GM12878 (cell line): ENCODE data around the gene EPAS1. TPM values are rescaled to one million over a fixed set of nuclear protein-coding genes. Genes with fewer than 3 reads are reported as not detected.

Experiments used
- ATAC-seq: fragments of 200-7000 bp; cut with Tn5 transposase; 3 replicates; pipeline ENCODE4 v1.9.1; 2020; ENCODE audit warnings: mild to moderate bottlenecking, moderate library complexity
- BruUV-seq: library from RNA; stranded (reverse); fragments of 400-500 nt; replicated peaks from 2 replicates; lab custom pipeline; 2021; lab: Mats Ljungman, UMichigan
- CTCF ChIA-PET: fragments of 300-600 bp; sonication (Branson Sonifier 250); formaldehyde crosslinking; extraction: SDS; loops from one replicate; lab custom pipeline; 2021; ENCODE audit warnings: inconsistent platforms; lab: Yijun Ruan, JAX
- POLR2A ChIA-PET: fragments of 350-600 bp; formaldehyde crosslinking; extraction: SDS; loops from one replicate; lab custom pipeline; 2021; ENCODE audit warnings: inconsistent platforms; lab: Charles Lee
- RAD21 ChIA-PET: fragments of 300-600 bp; sonication (Branson Sonifier 250); formaldehyde crosslinking; loops from one replicate; lab custom pipeline; 2023; ENCODE audit warnings: antibody characterized with exemption; ENCODE audit not compliant: unreplicated experiment; lab: Charles Lee
- SMC1A ChIA-PET: fragments of 300-600 bp; sonication (Branson Sonifier 250); formaldehyde crosslinking; loops from one replicate; lab custom pipeline; 2023; ENCODE audit not compliant: unreplicated experiment, uncharacterized antibody; lab: Charles Lee
- DNase-seq: peaks from one replicate; pipeline ENCODE4 v3.0.0-alpha.2; 2011; ENCODE audit warnings: low read depth, low spot score
- FAIRE-seq: peaks from 3 replicates; lab custom pipeline; 2011; peaks lifted over from hg19 to GRCh38; lab: Jason Lieb, UNC
- H2AFZ ChIP-seq: 2 replicates; pipeline ENCODE4 v1.6.0; 2011; ENCODE audit warnings: low read depth, low read length, control low read depth; ENCODE audit not compliant: control insufficient read depth
- H3K27ac ChIP-seq: 2 replicates; pipeline ENCODE4 v1.5.1; 2011; ENCODE audit warnings: control low read depth; ENCODE audit not compliant: control insufficient read depth, insufficient read depth
- H3K27me3 ChIP-seq, 2 experiments: replicated peaks in 1 of 2; 2 replicates each; pipeline versions ENCODE4 v1.6.0 to v1.6.1; 2011; ENCODE audit warnings: low read length in 1 of 2; ENCODE audit not compliant: control insufficient read depth in 2 of 2, insufficient read depth in 2 of 2
- H3K36me3 ChIP-seq, 2 experiments: 2 replicates each; pipeline ENCODE4 v1.5.1; 2011; ENCODE audit warnings: low read length in 1 of 2; ENCODE audit not compliant: control insufficient read depth in 2 of 2, insufficient read depth in 2 of 2
- H3K4me1 ChIP-seq: 2 replicates; pipeline ENCODE4 v1.6.1; 2011; ENCODE audit warnings: mild to moderate bottlenecking, low read length, moderate library complexity, mixed read lengths; ENCODE audit not compliant: control insufficient read depth, insufficient read depth
- H3K4me2 ChIP-seq: 2 replicates; pipeline ENCODE4 v1.6.0; 2011; ENCODE audit warnings: control low read depth; ENCODE audit not compliant: control insufficient read depth, insufficient read depth
- H3K4me3 ChIP-seq: fragments of 200-600 bp; sonication (generic); 2 replicates; pipeline ENCODE4 v1.5.1; 2016
- H3K79me2 ChIP-seq: 2 replicates; pipeline ENCODE4 v1.6.0; 2011; ENCODE audit warnings: low read length; ENCODE audit not compliant: control insufficient read depth, insufficient read depth
- H3K9ac ChIP-seq: 2 replicates; pipeline ENCODE4 v1.8.0; 2011; ENCODE audit warnings: low read length, control low read depth, mixed read lengths; ENCODE audit not compliant: control insufficient read depth, insufficient read depth
- H3K9me3 ChIP-seq: replicated peaks from 3 replicates; pipeline ENCODE4 v1.5.1; 2011; ENCODE audit warnings: mild to moderate bottlenecking, low read length; ENCODE audit not compliant: control insufficient read depth, insufficient read depth
- H4K20me1 ChIP-seq: 2 replicates; pipeline ENCODE4 v1.6.0; 2011; ENCODE audit not compliant: control insufficient read depth, insufficient read depth
- BRCA1 ChIP-seq: IDR thresholded peaks from 2 replicates; pipeline ENCODE4 v1.6.1; 2011; ENCODE audit warnings: low read depth, low read length, improper control_type of control experiment
- DPF2 ChIP-seq: fragments of 450-650 bp; IDR thresholded peaks from 2 replicates; pipeline ENCODE4 v1.6.1; 2017; ENCODE audit warnings: mild to moderate bottlenecking
- FOXK2 ChIP-seq: fragments of 450-650 bp; IDR thresholded peaks from 2 replicates; pipeline ENCODE4 v1.6.1; 2017; ENCODE audit warnings: mild to moderate bottlenecking, moderate library complexity
- JUNB ChIP-seq: IDR thresholded peaks from 2 replicates; pipeline ENCODE4 v1.6.1; 2016; ENCODE audit warnings: antibody characterized with exemption, mild to moderate bottlenecking
- JUND ChIP-seq: IDR thresholded peaks from 2 replicates; pipeline ENCODE4 v1.6.1; 2012; ENCODE audit warnings: low read depth, mild to moderate bottlenecking, low read length, improper control_type of control experiment, moderate library complexity
- LARP7 ChIP-seq: fragments of 450-650 bp; IDR thresholded peaks from 2 replicates; pipeline ENCODE4 v1.6.1; 2017; ENCODE audit warnings: mild to moderate bottlenecking
- NFIC ChIP-seq: IDR thresholded peaks from 2 replicates; pipeline ENCODE4 v1.6.1; 2012; ENCODE audit warnings: low read depth, mild to moderate bottlenecking, inconsistent platforms, low read length, moderate library complexity
- RAD21 ChIP-seq: IDR thresholded peaks from 2 replicates; pipeline ENCODE4 v1.6.1; 2011; ENCODE audit warnings: mild to moderate bottlenecking, low read depth, low read length, moderate library complexity; ENCODE audit not compliant: insufficient read depth
- SMC3 ChIP-seq: IDR thresholded peaks from 2 replicates; pipeline ENCODE4 v1.6.1; 2011; ENCODE audit warnings: low read length, improper control_type of control experiment, borderline replicate concordance
- WGBS: methylation state at CpG from one replicate; pipeline ENCODE4 v1.1.6; 2016; ENCODE audit warnings: low lambda C conversion rate; ENCODE audit not compliant: insufficient replicate concordance, insufficient coverage; ENCODE audit errors: missing lambda C conversion rate; 5-methylcytosine and 5-hydroxymethylcytosine counted together
- in situ Hi-C: fragments of 300-500 bp; cut with MboI; formaldehyde crosslinking; loops from 9 replicates; pipeline ENCODE4 v1.14.3; 2018; ENCODE audit warnings: mixed read lengths
- intact Hi-C: fragments of 100-400 bp; cut with micrococcal nuclease; formaldehyde crosslinking; loops from one replicate; pipeline ENCODE4 v1.14.2; 2022; ENCODE audit not compliant: unreplicated experiment
- polyA plus RNA-seq, 11 experiments: library from polyadenylated mRNA; depleted of rRNA in 4 of 11; unstranded in 6 of 11; stranded (reverse) in 5 of 11; fragments of >200 nt; fragmentation: Nextera tagmentation in 4 of 11; fragmentation: Illumina TruSeq in 1 of 11; extraction: Ambion mirVana in 4 of 11; extraction: Trizol in 1 of 11; gene quantifications; 1 replicate in 1 of 11; 2 replicates in 10 of 11; pipeline versions ENCODE4 v1.2.1 to v1.2.3, GENCODE V29; 2011 to 2016; ENCODE audit warnings: inconsistent platforms in 2 of 11, missing spikeins in 2 of 11, low read depth in 1 of 11
- total RNA-seq, 4 experiments: library from RNA; depleted of rRNA in 3 of 4; stranded (reverse); fragments of >200 nt in 3 of 4; fragmentation: Illumina TruSeq in 1 of 4; extraction: Trizol in 1 of 4; gene quantifications; 2 replicates each; pipeline versions ENCODE4 v1.2.1 to v1.2.3, GENCODE V29; 2013 to 2021
- TF ChIP-seq, protein P1 (sequence below): IDR thresholded peaks from 2 replicates; pipeline ENCODE4 v1.6.1; 2012; ENCODE audit warnings: improper control_type of control experiment, low read depth, low read length; ENCODE audit not compliant: insufficient replicate concordance

Gene EPAS1
- total and polyA plus RNA-seq, 10 of the 15 experiments (the other 5 are each of a cell fraction or from before 2014, with no cell fraction given): 0.11 to 22.0 (median 1.3) TPM; not detected in 1

DNA sequence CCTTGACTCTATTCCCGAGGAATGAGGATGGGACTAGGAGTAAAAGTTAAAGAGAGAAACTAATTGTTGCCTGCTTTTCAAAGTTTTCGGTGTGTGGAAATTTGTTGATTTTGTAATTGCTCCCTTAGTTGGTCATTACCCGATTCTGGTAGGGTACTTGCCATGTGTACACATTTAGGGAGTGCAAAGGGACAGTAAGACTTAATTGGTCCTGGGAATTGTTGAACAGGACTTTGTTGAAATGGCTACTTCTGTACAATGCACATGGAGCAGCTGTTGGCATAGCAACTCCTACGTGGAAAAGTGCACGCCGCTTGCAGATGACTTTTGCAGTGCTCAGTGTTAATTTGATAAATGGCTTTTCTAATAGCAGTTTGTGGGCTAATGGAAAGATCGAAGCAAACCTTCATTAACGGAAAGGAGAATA, 22.9 kb downstream of the EPAS1 start:
- SMC1A ChIA-PET: interaction anchor here (2.0 to 3.2 kb wide), 2 partner anchors 11 to 241 kb away, joined by 5 to 17 read pairs; no protein-coding TSS in a partner anchor
- no peak overlapping the region for H3K4me2 ChIP-seq
- no peaks in the 10 kb centered on the region for H4K20me1 ChIP-seq
- CTCF ChIA-PET: interaction anchor here (0.7 to 1.2 kb wide), 3 partner anchors 12 to 91 kb away, joined by 3 read pairs; no protein-coding TSS in a partner anchor
- FAIRE-seq (no peak), ATAC-seq (no peak), DNase-seq (no peak)
- H3K9me3 ChIP-seq: no peaks in the 10 kb centered on the region
- no peaks in the 10 kb centered on the region for H3K79me2 ChIP-seq
- H3K9ac ChIP-seq: no peak overlapping the region
- intact Hi-C loops (no loop called here), in situ Hi-C loops (no loop called here)
- H3K4me1 ChIP-seq: no peaks in the 10 kb centered on the region
- BruUV-seq: no TSS peak
- no peaks in the 10 kb centered on the region; a peak in 1 of 4 replicates for H3K27me3 ChIP-seq
- POLR2A ChIA-PET: no interaction called here
- H3K36me3 ChIP-seq: no peaks in the 10 kb centered on the region
- no peak overlapping the region for H2AFZ ChIP-seq
- no peak overlapping the region for H3K4me3 ChIP-seq
- no peak overlapping the region for H3K27ac ChIP-seq
- RAD21 ChIA-PET: interaction anchor here (1.5 kb wide), 1 partner anchor 255 kb away, joined by 3 read pairs; no protein-coding TSS in a partner anchor
- no peak for TF ChIP-seq JUND
- TF ChIP-seq JUNB: no peak
- 68% methylated on average over 8 of the region's 8 CpGs for WGBS

GRCh38 chr2:46323730-46324129, 26.5 kb downstream of the EPAS1 start:
- DNase-seq: no peak
- Histone ChIP-seq H3K79me2 (no peaks in the 10 kb centered on the region), H3K27ac (no peak overlapping the region), H3K27me3 (no peaks in the 10 kb centered on the region; a peak in 1 of 4 replicates), H4K20me1 (no peaks in the 10 kb centered on the region), H3K4me2 (no peak overlapping the region), H3K4me1 (no peaks in the 10 kb centered on the region), H3K9ac (no peak overlapping the region), H2AFZ (no peak overlapping the region), H3K36me3 (no peaks in the 10 kb centered on the region), H3K4me3 (no peak overlapping the region), H3K9me3 (no peaks in the 10 kb centered on the region)
- no peak for FAIRE-seq
- no peak for ATAC-seq
- 55% methylated on average over 4 of the region's 4 CpGs for WGBS
- SMC1A ChIA-PET: interaction anchor here (1.2 kb wide), 1 partner anchor 10 kb away, joined by 3 read pairs; no protein-coding TSS in a partner anchor
- RAD21 ChIA-PET: no interaction called here
- BruUV-seq: no TSS peak
- in situ Hi-C loops: no loop called here
- POLR2A ChIA-PET: no interaction called here
- intact Hi-C loops: no loop called here
- CTCF ChIA-PET: no interaction called here
- TF ChIP-seq SMC3: no peak
- no peak for TF ChIP-seq DPF2
- no peak for TF ChIP-seq LARP7
- no peak for TF ChIP-seq FOXK2
- TF ChIP-seq BRCA1: no peak
- TF ChIP-seq NFIC: no peak
- TF ChIP-seq, protein P1, sequence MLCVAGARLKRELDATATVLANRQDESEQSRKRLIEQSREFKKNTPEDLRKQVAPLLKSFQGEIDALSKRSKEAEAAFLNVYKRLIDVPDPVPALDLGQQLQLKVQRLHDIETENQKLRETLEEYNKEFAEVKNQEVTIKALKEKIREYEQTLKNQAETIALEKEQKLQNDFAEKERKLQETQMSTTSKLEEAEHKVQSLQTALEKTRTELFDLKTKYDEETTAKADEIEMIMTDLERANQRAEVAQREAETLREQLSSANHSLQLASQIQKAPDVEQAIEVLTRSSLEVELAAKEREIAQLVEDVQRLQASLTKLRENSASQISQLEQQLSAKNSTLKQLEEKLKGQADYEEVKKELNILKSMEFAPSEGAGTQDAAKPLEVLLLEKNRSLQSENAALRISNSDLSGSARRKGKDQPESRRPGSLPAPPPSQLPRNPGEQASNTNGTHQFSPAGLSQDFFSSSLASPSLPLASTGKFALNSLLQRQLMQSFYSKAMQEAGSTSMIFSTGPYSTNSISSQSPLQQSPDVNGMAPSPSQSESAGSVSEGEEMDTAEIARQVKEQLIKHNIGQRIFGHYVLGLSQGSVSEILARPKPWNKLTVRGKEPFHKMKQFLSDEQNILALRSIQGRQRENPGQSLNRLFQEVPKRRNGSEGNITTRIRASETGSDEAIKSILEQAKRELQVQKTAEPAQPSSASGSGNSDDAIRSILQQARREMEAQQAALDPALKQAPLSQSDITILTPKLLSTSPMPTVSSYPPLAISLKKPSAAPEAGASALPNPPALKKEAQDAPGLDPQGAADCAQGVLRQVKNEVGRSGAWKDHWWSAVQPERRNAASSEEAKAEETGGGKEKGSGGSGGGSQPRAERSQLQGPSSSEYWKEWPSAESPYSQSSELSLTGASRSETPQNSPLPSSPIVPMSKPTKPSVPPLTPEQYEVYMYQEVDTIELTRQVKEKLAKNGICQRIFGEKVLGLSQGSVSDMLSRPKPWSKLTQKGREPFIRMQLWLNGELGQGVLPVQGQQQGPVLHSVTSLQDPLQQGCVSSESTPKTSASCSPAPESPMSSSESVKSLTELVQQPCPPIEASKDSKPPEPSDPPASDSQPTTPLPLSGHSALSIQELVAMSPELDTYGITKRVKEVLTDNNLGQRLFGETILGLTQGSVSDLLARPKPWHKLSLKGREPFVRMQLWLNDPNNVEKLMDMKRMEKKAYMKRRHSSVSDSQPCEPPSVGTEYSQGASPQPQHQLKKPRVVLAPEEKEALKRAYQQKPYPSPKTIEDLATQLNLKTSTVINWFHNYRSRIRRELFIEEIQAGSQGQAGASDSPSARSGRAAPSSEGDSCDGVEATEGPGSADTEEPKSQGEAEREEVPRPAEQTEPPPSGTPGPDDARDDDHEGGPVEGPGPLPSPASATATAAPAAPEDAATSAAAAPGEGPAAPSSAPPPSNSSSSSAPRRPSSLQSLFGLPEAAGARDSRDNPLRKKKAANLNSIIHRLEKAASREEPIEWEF: no peak
- TF ChIP-seq RAD21: no peak
